Muscle of back (tissue), 13 donors: ENCODE results near the gene NCK2. TPM values are rescaled to one million over a fixed set of nuclear protein-coding genes. Genes with fewer than 3 reads are reported as not detected.
A peak's percentile ranks its signal among the peaks of the same experiment; 100 is the strongest.

ENCODE experiments used
- DNase-seq, 3 donors: peaks; one replicate each; pipeline versions ENCODE4 v3.0.0 to v3.0.0-alpha.2; 2013
- long read RNA-seq, 9 donors: transcript quantifications; one replicate each; lab custom pipeline, GENCODE V29; 2026
- polyA plus RNA-seq, 10 donors: library from polyadenylated mRNA; unstranded; fragments of 120-200 nt; gene quantifications; one replicate each; pipeline ENCODE4 v1.2.1, GENCODE V29; 2013; ENCODE audit not compliant: insufficient read length in 10 of 10

Gene NCK2
- 10 to 100 TPM; 60.1 to 90.4 (median 69.6) TPM for polyA plus RNA-seq
- long read RNA-seq, donor 1, transcript NCK2-201 (5 exons, 2,683 nt), result major isoform, 16 of 20 reads
- long read RNA-seq, donor 1, partial matches to known transcripts, result 0 of 20 reads
- long read RNA-seq, donor 1, other reads (novel, unspliced or antisense), result 0 of 20 reads
- long read RNA-seq, donor 2, transcript NCK2-201 (5 exons, 2,683 nt), result major isoform, 12 of 15 reads
- long read RNA-seq, donor 2, partial matches to known transcripts, result 0 of 15 reads
- long read RNA-seq, donor 2, other reads (novel, unspliced or antisense), result 0 of 15 reads
- long read RNA-seq, donor 3, result 0 reads
- long read RNA-seq, donor 4, transcript NCK2-201 (5 exons, 2,683 nt), result major isoform, 7 of 23 reads
- long read RNA-seq, donor 4, partial matches to known transcripts, result 13 of 23 reads
- long read RNA-seq, donor 4, other reads (novel, unspliced or antisense), result 0 of 23 reads
- long read RNA-seq, donor 5, transcript NCK2-201 (5 exons, 2,683 nt), result major isoform, 11 of 31 reads
- long read RNA-seq, donor 5, partial matches to known transcripts, result 17 of 31 reads
- long read RNA-seq, donor 5, other reads (novel, unspliced or antisense), result 0 of 31 reads
- long read RNA-seq, donor 6, transcript NCK2-201 (5 exons, 2,683 nt), result major isoform, 10 of 12 reads
- long read RNA-seq, donor 6, partial matches to known transcripts, result 0 of 12 reads
- long read RNA-seq, donor 6, other reads (novel, unspliced or antisense), result 0 of 12 reads
- long read RNA-seq, donor 7, transcript NCK2-201 (5 exons, 2,683 nt), result major isoform, 10 of 10 reads
- long read RNA-seq, donor 7, partial matches to known transcripts, result 0 of 10 reads
- long read RNA-seq, donor 7, other reads (novel, unspliced or antisense), result 0 of 10 reads
- long read RNA-seq, donor 8, transcript NCK2-201 (5 exons, 2,683 nt), result major isoform, 11 of 29 reads
- long read RNA-seq, donor 8, partial matches to known transcripts, result 16 of 29 reads
- long read RNA-seq, donor 8, other reads (novel, unspliced or antisense), result 0 of 29 reads
- long read RNA-seq, donor 9, partial matches to known transcripts, result 7 of 7 reads
- long read RNA-seq, donor 9, other reads (novel, unspliced or antisense), result 0 of 7 reads

GRCh38 chr2:105744909-105745853 lies at the start of gene NCK2:
Gene NCK2, plus strand, starts transcription at chr2:105744912. Its CDS starts 110,152 bp downstream, at chr2:105855064.
- peak; percentile 21 to 83 (median 47) for DNase-seq

DNA sequence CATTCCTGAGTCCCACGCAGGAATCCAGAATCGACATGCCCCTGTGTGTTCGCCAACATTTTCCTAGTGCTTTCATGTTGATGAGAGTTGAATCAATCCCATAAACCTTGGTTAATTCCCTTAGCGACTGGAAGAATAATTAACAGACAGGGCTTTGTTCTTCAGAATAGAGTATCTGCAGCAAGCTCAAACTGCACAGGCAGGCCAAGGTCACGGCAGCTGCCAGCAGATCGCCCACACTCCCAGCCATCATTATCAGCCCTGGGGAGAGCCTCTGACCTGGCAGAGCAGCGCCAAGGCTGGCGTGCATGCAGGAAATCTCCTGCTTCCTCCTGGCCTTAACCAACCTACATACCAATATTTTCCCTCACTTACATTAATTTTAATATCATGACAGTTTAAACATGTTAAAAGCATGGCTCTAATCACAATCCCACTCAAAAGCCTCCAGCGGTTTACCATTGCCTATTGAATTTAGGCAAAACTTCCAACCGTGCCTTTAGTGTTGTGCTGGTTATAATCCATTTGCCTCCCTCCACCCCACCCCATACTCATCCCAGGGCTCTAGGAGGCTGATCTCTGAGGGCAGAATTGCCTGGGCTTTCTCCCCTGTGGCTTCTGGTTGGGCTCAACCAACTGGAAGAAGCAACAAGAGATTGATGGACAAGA lies 46.8 kb upstream of the NCK2 start:
- peak in 1 of 3 donors; percentile 23 for DNase-seq

DNA sequence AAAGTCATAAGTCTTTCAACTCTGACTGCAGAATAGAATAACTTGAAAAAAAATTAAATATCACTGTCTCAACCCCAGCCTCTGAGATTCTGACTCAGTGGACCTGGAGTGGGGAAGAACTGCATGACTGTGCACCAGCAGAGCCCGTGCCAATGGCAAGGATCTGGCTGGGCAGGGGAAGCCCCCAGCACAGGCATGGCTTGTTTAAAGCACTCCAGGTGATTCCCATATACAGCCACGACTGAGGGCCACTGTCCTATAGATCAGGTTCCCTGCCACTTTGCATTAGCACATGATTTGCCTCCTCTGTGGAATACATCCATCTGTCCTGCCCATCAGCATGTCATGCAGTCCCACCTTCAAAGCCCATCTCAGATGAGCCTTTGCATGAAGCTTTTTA lies 45.9 kb upstream of the NCK2 start:
- no peak for DNase-seq

DNA sequence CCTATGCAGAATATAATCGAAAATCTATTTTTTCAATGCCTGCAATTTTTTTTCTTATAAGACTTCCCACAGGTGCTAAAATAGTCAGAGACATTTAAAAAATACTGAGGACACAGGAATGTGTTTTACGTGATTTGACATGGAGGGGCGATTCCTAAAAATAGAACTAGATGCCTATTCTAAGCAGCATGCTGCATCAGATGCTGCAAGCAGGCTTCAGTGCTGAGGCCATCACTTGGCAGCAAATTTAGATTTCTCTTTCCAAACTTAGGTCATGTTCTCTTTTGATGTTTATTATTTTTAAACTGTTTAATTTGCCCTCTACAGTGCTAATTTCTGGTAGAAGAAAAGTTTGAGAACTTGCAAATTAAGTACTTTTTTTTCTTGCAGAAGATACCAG lies 43.7 kb upstream of the NCK2 start:
- DNase-seq, result no peak

DNA sequence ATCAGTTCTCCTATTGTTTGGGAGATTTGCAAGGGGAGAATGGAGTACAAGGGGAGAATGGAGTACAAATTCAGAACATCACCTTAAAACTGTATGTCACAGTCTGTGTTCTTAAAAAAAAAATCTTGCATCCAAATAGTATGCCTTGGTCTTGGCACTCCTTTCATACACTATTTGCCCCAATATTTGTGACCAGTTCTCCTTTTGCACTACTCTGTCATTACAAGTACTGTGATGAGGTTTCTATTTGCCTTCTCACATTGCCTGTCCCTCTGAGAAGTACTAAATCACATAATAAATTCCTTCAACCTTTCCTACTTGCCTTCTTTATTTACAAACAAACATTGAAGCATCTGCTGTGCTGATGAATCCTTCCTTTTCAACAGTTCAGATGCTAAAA lies 36.0 kb upstream of the NCK2 start:
- DNase-seq, result no peak

DNA sequence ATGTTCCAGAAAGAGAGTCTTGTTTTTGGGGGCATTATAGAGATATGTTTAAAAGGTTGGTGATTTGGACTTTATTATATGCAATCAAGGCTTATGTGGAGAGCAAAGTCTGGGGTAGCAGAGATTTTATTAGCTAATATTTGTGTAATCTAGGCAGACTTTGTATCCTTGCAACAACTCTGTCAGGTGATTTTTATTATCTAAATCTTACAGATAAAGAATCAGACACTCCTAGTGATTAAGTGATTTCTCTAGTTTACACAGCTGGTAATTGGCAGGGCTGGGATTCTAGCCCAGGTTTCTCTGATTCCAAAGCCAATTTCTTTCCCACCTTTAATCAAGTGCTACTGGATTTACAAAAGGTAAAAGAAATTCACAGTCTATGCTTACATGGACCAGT lies 33.3 kb upstream of the NCK2 start:
- no peak for DNase-seq

- DNase-seq, result peak in 1 of 3 donors; percentile 35
Observed at GRCh38 chr2:105712166-105712915, 32.4 kb upstream of the NCK2 start.

DNA sequence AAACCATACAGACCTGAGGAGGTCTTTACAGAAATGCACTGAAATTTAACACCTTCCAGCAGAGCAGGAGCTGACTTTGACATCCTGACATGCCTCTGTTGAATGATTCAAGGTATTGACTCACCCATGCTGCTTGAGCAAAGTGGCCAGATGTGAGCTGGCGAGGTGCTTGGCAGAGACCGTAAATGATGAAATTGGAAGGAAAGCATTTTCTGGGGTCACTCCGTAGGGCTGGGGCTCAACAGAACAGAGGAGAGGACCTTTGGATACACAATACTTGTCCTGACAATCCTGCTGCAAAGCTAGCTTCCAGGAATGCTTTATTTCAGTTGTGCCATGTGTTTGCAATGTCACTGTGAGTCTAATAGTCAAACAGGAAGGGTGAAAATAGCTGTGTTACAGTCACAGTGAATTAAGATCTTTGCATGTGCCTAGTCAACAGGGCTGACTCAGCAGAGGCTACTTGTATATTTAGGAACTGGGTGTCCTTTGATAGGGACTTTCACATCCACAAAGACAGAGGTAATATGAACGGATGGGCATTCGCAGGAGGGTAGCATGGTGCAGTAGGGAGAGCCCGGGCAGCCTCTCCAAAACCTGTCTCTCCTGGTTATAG lies 31.6 kb upstream of the NCK2 start:
- DNase-seq, result no peak

- no peak for DNase-seq
Observed at GRCh38 chr2:105714141-105714540, 30.6 kb upstream of the NCK2 start.

- no peak for DNase-seq
Observed at GRCh38 chr2:105718846-105719481, 25.7 kb upstream of the NCK2 start.

DNA sequence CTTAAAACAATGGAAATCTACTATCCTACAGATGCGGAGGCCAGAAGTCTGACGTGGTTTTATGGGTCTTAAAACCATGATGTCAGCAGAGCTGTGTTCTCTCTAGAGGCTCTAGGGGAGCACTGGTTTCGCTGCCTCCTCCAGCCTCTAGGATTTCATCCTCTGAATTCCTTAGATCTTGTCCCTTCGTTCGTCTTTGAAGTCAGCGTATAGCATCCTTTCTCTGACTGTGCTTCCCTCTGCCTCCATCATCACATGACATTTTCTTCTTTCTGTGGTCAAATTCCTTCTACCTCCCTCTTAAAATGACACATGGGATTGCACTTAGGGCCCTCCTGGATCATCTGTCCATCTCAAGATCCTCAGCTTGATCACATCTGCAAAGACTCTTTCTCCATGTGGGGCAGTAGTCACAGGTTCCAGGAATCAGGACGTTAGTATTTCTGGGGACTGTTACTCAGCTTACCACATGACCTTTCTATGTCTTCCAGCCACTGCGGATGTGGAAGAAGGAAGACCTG lies 22.7 kb upstream of the NCK2 start:
- DNase-seq, result no peak

DNA sequence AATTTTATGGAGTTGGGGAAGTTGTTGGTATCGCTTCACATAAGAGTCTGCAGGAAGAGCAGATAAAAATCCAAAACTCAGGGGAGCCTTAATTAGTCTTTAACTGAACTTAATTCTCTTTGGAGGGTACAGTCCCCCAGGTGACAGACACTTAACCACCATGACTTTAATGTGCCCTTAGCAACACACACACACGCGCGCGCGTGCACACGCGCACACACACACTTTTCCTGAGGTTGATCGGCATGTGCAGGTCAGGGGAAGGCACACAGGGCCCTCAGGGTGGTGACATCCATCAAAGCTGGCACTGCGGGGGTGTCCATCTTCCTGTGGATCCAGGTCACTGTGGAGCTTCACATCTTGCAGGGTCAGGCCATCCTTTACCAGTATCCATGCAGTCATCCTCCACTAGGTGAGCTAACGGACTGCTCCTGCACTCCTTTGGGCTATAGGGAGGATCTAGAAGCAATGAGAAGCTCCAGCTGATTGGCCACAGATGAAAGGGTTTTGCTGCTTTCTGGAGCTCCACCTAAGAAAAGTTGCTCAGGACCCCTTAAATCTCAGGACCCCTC lies 21.9 kb upstream of the NCK2 start:
- no peak for DNase-seq

GRCh38 chr2:105723431-105723830 lies 21.3 kb upstream of the NCK2 start:
- DNase-seq, result no peak

DNA sequence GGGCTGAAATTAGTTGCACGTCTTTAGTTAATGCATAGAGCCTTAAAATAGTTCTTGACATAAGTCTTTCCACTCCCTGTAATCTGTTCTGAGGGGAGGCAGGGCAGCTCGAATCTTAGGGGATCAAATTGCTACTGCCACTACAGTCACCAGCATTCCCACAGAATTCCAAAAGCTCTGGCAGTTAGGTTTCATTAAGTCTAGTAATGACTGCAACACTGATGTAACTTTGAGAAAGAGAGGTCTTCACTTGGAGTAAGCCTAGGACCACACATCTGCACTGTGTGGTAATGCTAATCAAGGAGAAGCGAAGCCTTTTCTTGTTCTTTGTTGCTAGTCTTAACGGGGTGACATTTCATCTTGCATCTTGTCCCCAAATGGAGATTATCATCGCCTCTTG lies 19.3 kb upstream of the NCK2 start:
- peak in 1 of 3 donors; percentile 51 for DNase-seq

- no peak for DNase-seq
Observed at GRCh38 chr2:105730170-105730569, 14.5 kb upstream of the NCK2 start.

- DNase-seq, result no peak
Observed at GRCh38 chr2:105731511-105731910, 13.2 kb upstream of the NCK2 start.

GRCh38 chr2:105732101-105732500 lies 12.6 kb upstream of the NCK2 start:
- no peak for DNase-seq

DNA sequence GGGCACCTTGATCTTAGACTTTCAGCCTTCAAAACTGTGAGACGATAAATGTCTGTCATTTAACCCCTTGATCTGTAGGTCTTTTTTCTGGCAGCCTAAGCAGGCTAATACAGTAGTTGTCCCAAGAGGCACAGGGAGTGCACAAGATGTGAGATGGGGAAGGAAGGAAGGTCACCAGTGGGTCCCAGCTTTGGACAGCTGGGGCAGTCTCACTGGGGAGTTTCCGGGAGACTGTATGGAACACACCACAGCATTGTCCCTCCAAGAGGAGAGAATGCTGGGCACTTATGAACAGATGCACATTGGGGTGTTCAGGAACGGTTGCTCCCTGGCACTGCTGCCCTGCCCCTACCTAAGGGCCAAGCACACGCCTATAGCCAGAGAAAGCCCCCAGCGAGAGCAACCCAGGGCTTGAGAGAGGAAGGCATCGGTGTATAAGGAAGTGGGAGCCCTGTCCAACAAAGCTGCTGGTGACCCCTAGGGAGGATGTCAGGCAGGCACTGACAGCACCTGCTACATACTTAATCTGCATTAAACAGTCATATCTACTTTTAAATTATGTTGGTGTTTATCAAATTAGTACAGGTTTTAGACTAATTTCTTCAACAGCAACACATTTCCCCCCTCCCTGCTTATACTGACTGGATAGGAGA lies 11.6 kb upstream of the NCK2 start:
- no peak for DNase-seq
